Endothelial cell of umbilical vein (primary cell): ENCODE data around the gene C2CD3. TPM values are rescaled to one million over a fixed set of nuclear protein-coding genes. Genes with fewer than 3 reads are reported as not detected.

ENCODE experiments used
- BruUV-seq: library from RNA; stranded (reverse); fragments of 400-500 nt; replicated peaks from 2 replicates; lab custom pipeline; 2021; lab: Mats Ljungman, UMichigan
- CTCF ChIA-PET: fragments of 300-600, 350-600 bp; sonication (Branson Sonifier 250); formaldehyde crosslinking; loops from one replicate; lab custom pipeline; 2021; ENCODE audit warnings: antibody characterized with exemption, inconsistent platforms; lab: Charles Lee
- POLR2A ChIA-PET: fragments of 300-600, 350-600 bp; sonication (Branson Sonifier 250); formaldehyde crosslinking; loops from one replicate; lab custom pipeline; 2021; ENCODE audit warnings: antibody characterized with exemption, inconsistent platforms; lab: Charles Lee
- DNase-seq: peaks from one replicate; pipeline ENCODE4 v3.0.0-alpha.2; 2011; ENCODE audit warnings: low read depth, low spot score
- FAIRE-seq: peaks from 2 replicates; lab custom pipeline; 2011; peaks lifted over from hg19 to GRCh38; lab: Jason Lieb, UNC
- H2AFZ ChIP-seq: 2 replicates; pipeline ENCODE4 v1.6.0; 2012; ENCODE audit warnings: low read depth, low read length, control low read depth, inconsistent platforms
- H3K27ac ChIP-seq: 2 replicates; pipeline ENCODE4 v1.5.1; 2011; ENCODE audit warnings: low read depth, mild to moderate bottlenecking, control low read depth, low read length, moderate library complexity; ENCODE audit not compliant: insufficient read depth
- H3K27me3 ChIP-seq, 2 experiments: 2 replicates each; pipeline versions ENCODE4 v1.6.0 to v1.6.1; 2011; ENCODE audit warnings: low read length in 2 of 2, mixed read lengths in 1 of 2; ENCODE audit not compliant: control insufficient read depth in 2 of 2, insufficient read depth in 2 of 2
- H3K36me3 ChIP-seq, 2 experiments: 2 replicates in 1 of 2; 3 replicates in 1 of 2; pipeline ENCODE4 v1.5.1; 2011; ENCODE audit warnings: low read length in 2 of 2, mild to moderate bottlenecking in 1 of 2, moderate library complexity in 1 of 2; ENCODE audit not compliant: control insufficient read depth in 2 of 2, insufficient read depth in 2 of 2; ENCODE audit errors: extremely low read depth in 1 of 2
- H3K4me1 ChIP-seq: 3 replicates; pipeline ENCODE4 v1.5.1; 2011; ENCODE audit warnings: mild to moderate bottlenecking, low read length; ENCODE audit not compliant: control insufficient read depth, insufficient read depth; ENCODE audit errors: extremely low read depth
- H3K4me2 ChIP-seq: 2 replicates; pipeline ENCODE4 v1.6.1; 2011; ENCODE audit warnings: low read length, control low read depth, mixed read lengths; ENCODE audit not compliant: insufficient read depth
- H3K4me3 ChIP-seq, 3 experiments: fragments of 200-600 bp in 1 of 3; sonication (generic), shearing (Covaris generic) in 1 of 3; replicated peaks in 1 of 3; 2 replicates each; pipeline ENCODE4 v1.5.1; 2011 to 2016; ENCODE audit warnings: control low read depth in 3 of 3, low read length in 3 of 3, mild to moderate bottlenecking in 2 of 3, inconsistent platforms in 1 of 3, low read depth in 1 of 3, moderate library complexity in 1 of 3; ENCODE audit not compliant: insufficient read depth in 1 of 3
- H3K79me2 ChIP-seq: 2 replicates; pipeline ENCODE4 v1.6.0; 2012; ENCODE audit warnings: low read length, inconsistent platforms; ENCODE audit not compliant: control insufficient read depth, insufficient read depth
- H3K9ac ChIP-seq: replicated peaks from 2 replicates; pipeline ENCODE3; 2011; ENCODE audit warnings: low read length, control low read depth; ENCODE audit not compliant: insufficient read depth; ENCODE audit errors: extremely low read depth
- H3K9me1 ChIP-seq: replicated peaks from 3 replicates; pipeline ENCODE4 v1.6.0; 2011; ENCODE audit warnings: mild to moderate bottlenecking, low read length; ENCODE audit not compliant: control insufficient read depth, insufficient read depth; ENCODE audit errors: extremely low read depth
- H3K9me3 ChIP-seq: replicated peaks from 2 replicates; pipeline ENCODE4 v1.5.1; 2012; ENCODE audit warnings: low read length, inconsistent platforms; ENCODE audit not compliant: control insufficient read depth, insufficient read depth
- H4K20me1 ChIP-seq: replicated peaks from 2 replicates; pipeline ENCODE3; 2011; ENCODE audit warnings: mild to moderate bottlenecking, low read length; ENCODE audit not compliant: control insufficient read depth, insufficient read depth; ENCODE audit errors: extremely low read depth
- CTCF ChIP-seq, 2 donors: IDR thresholded peaks; 1 replicate in 1 of 2; 2 replicates in 1 of 2; pipeline ENCODE4 v1.5.1; 2011; ENCODE audit warnings: low read length in 2 of 2, mild to moderate bottlenecking in 2 of 2, moderate library complexity in 2 of 2, control low read depth in 1 of 2, inconsistent platforms in 1 of 2, low read depth in 1 of 2; ENCODE audit not compliant: insufficient read depth in 1 of 2; ENCODE audit errors: extremely low read depth in 1 of 2
- EZH2 ChIP-seq: IDR thresholded peaks from 2 replicates; pipeline ENCODE4 v1.6.1; 2012; ENCODE audit warnings: borderline replicate concordance, low read depth, mild to moderate bottlenecking, moderate library complexity, low read length, inconsistent platforms; ENCODE audit not compliant: severe bottlenecking
- FOS ChIP-seq: IDR thresholded peaks from 2 replicates; pipeline ENCODE4 v1.6.1; 2011; ENCODE audit warnings: mild to moderate bottlenecking, low read length, moderate library complexity, borderline replicate concordance; ENCODE audit not compliant: insufficient read depth
- GATA2 ChIP-seq: IDR thresholded peaks from 2 replicates; pipeline ENCODE4 v1.7.0; 2011; ENCODE audit warnings: low read depth, mild to moderate bottlenecking, moderate library complexity, mixed read lengths, low read length; ENCODE audit not compliant: insufficient read length, insufficient read depth
- JUN ChIP-seq: IDR thresholded peaks from 2 replicates; pipeline ENCODE4 v1.6.1; 2011; ENCODE audit warnings: borderline replicate concordance, low read depth; ENCODE audit not compliant: insufficient read length, insufficient read depth
- MAX ChIP-seq: IDR thresholded peaks from 2 replicates; pipeline ENCODE4 v1.6.1; 2011; ENCODE audit not compliant: insufficient read depth, insufficient read length
- MYC ChIP-seq: IDR thresholded peaks from one replicate; pipeline ENCODE4 v1.6.1; 2011; ENCODE audit warnings: mild to moderate bottlenecking, low read depth, low read length
- POLR2A ChIP-seq: IDR thresholded peaks from 2 replicates; pipeline ENCODE4 v1.6.1; 2012; ENCODE audit warnings: low read depth, mild to moderate bottlenecking, control low read depth, low read length
- POLR2AphosphoS5 ChIP-seq: IDR thresholded peaks from 2 replicates; pipeline ENCODE4 v1.6.1; 2012; ENCODE audit warnings: low read depth, mild to moderate bottlenecking, control low read depth, low read length, moderate library complexity; ENCODE audit not compliant: insufficient read depth
- dilution Hi-C: fragments of 300-500 bp; cut with MboI; formaldehyde crosslinking; loops from one replicate; pipeline ENCODE4 v1.15.0; 2019; ENCODE audit warnings: low sequenced_read_pairs; ENCODE audit not compliant: extremely low pct_ligation_motif_present
- intact Hi-C: fragments of 100-400 bp; cut with micrococcal nuclease; formaldehyde crosslinking; loops from one replicate; pipeline ENCODE4 v1.10.0; 2022
- polyA plus RNA-seq, 4 experiments: library from polyadenylated mRNA; depleted of rRNA in 3 of 4; stranded (reverse) in 3 of 4; unstranded in 1 of 4; fragments of >200 nt; gene quantifications; 2 replicates each; pipeline versions ENCODE4 v1.2.1 to v1.2.3, GENCODE V29; 2011 to 2012; ENCODE audit warnings: missing spikeins in 1 of 4
- total RNA-seq: library from RNA; stranded (reverse); gene quantifications from 2 replicates; pipeline ENCODE4 v1.2.3, GENCODE V29; 2021

Gene C2CD3
- total and polyA plus RNA-seq, 2 donors (not counting 3 experiments of a cell fraction or from before 2014, with no cell fraction given) = 12.9 to 36.6 TPM

- POLR2A ChIA-PET = no interaction called here
- no peak for FAIRE-seq
Measured at GRCh38 chr11:74206746-74207145, 35.9 kb upstream of the C2CD3 start.

More at GRCh38 chr11:74206746-74207145, 35.9 kb upstream of the C2CD3 start:
- Histone ChIP-seq H3K9me1 (no peaks in the 10 kb centered on the region), H3K9ac (no peak overlapping the region), H3K9me3 (no peaks in the 10 kb centered on the region), H4K20me1 (no peaks in the 10 kb centered on the region), H3K4me1 (no peaks in the 10 kb centered on the region), H3K4me2 (no peak overlapping the region), H3K27ac (no peak overlapping the region), H3K36me3 (peaks cover 0 to 2% of the 10 kb centered on the region in 2 experiments), H2AFZ (no peak overlapping the region), H3K27me3 (no peaks in the 10 kb centered on the region), H3K4me3 (no peak overlapping the region), H3K79me2 (no peaks in the 10 kb centered on the region)
- CTCF ChIA-PET = no interaction called here
- DNase-seq = no peak
- no TSS peak for BruUV-seq
- intact Hi-C loops = no loop called here
- dilution Hi-C loops = no loop called here
- TF ChIP-seq MAX (no peak), EZH2 (no peak), GATA2 (no peak), MYC (no peak), POLR2A (no peak), CTCF (IDR thresholded peaks at IDR 0.05; ENCODE audit: extremely low read depth in 1 of 2, insufficient read depth in 1 of 2, low read depth in 1 of 2, low read length in 2 of 2) (no peak), JUN (no peak), POLR2AphosphoS5 (no peak), FOS (no peak)
